Cortex of kidney (tissue), 1 donor: ENCODE data around the gene DCST1.
"Not testable (repeated sequence)": the region's sequence is repeated elsewhere in the genome, so short reads cannot be mapped to it uniquely, and the experiment has no call there.

ENCODE experiments used
- DNase-seq: peaks from one replicate; lab custom pipeline; 2025; lab: John Stamatoyannopoulos, UW

The DCST1 gene, protein sequence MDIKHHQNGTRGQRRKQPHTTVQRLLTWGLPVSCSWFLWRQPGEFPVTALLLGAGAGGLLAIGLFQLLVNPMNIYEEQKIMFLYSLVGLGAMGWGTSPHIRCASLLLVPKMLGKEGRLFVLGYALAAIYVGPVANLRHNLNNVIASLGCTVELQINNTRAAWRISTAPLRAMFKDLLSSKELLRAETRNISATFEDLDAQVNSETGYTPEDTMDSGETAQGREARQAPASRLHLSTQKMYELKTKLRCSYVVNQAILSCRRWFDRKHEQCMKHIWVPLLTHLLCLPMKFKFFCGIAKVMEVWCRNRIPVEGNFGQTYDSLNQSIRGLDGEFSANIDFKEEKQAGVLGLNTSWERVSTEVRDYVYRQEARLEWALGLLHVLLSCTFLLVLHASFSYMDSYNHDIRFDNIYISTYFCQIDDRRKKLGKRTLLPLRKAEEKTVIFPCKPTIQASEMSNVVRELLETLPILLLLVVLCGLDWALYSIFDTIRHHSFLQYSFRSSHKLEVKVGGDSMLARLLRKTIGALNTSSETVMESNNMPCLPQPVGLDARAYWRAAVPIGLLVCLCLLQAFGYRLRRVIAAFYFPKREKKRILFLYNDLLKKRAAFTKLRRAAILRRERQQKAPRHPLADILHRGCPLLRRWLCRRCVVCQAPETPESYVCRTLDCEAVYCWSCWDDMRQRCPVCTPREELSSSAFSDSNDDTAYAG

DNA sequence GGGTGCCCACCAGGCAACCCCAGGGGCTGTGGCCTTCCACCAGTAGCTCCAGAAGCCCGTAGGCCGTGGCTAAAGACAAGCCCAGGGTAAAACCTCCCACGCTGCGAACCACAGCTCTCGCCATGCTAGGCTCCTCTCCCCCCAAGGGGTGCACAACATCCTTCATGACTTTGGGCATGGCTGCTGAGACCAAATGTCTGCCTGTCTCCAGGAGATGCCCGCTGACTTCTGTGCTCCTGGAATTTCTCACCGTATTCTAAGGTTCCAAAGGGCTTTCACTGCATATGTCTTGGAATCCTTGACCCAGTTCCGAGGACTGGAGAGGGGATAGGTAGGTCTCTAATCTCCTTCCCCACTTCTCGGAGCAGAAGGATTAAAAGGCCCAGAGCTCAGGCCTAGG is at the start of gene DCST1, which contains the start of gene DCST2:
TSS of gene DCST1 (plus strand) at position 301 of the 400 bp plus-strand sequence. CDS start 213 bp downstream, outside the sequence.
TSS of gene DCST2 (minus strand) at position 258 of the 400 bp plus-strand sequence. CDS start at position 178, 80 bp downstream.
- DNase-seq = no peak

GRCh38 chr1:154986736-154987135 is 46.9 kb upstream of the DCST1 start:
- not testable (repeated sequence) for DNase-seq

- DNase-seq = no peak
These were observed 46.3 kb upstream of the DCST1 start for GRCh38 chr1:154987326-154987725.

DNA sequence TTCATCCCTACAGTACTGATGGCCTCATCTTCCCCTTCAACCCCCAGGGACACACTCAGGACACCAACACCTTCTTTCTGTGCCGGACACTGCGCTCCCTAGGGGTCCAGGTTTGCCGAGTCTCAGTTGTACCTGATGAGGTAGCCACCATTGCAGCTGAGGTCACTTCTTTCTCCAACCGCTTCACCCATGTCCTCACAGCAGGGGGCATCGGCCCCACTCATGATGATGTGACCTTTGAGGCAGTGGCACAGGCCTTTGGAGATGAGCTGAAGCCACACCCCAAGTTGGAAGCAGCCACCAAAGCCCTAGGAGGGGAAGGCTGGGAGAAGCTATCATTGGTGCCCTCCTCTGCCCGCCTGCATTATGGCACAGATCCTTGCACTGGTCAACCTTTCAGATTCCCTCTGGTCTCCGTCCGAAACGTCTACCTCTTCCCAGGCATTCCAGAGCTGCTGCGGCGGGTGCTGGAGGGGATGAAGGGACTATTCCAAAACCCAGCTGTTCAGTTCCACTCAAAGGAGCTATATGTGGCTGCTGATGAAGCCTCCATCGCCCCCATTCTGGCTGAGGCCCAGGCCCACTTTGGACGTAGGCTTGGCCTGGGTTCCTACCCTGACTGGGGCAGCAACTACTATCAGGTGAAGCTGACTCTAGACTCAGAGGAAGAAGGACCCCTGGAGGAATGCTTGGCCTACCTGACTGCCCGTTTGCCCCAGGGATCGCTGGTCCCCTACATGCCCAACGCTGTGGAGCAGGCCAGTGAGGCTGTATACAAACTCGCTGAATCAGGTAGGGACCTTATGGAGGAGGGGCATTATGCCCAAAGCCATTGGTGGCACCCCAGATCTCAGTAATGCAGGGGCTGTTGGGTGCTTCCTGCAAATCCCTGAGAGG is 45.3 kb upstream of the DCST1 start:
- no peak for DNase-seq

GRCh38 chr1:154989195-154989860 is 44.3 kb upstream of the DCST1 start:
- no peak for DNase-seq

GRCh38 chr1:154990276-154990675 is 43.3 kb upstream of the DCST1 start:
- no peak for DNase-seq

DNA sequence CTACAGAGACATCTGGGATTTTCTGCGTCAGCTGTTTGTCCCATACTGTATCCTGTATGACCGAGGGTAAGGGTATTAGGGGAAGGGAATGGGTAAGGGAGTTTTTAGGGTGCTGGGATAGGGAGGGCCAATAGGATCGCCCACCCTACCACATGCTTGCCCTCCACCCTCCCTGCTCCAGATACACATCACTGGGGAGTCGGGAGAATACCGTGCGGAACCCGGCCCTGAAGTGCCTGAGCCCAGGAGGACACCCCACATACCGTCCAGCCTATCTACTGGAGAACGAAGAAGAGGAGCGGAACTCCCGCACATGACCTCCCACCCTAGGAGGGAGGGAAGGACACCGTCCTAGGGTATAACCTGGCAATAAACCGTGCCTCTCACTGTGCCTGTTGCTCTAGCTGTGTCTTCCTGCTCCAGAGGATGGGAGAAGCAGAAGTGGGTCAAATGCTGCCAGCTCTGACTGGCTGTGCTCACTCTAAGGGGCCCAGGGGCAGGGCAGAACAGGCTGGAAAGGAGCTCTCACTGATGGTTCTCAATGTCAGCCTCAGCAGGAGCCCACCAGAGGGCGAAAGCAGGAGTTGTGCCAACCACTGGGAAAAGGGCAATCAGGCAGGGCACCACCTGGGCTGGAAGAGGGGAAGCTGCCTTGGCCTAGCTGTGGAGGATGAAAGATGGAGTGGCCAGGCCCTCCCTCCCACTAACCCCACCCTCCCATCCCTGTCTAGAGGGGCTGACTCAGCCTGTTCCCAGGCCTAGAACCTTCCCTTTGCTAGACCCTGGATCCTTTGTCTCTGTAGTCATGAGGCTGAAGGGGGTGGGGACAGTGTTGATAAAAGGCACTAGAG is 40.7 kb upstream of the DCST1 start:
- no peak for DNase-seq

GRCh38 chr1:154993572-154994268 is 39.9 kb upstream of the DCST1 start, which contains the start of gene LENEP:
TSS of gene LENEP (plus strand) at chr1:154993586. CDS start at chr1:154993608, 22 bp downstream.
- DNase-seq = no peak

DNA sequence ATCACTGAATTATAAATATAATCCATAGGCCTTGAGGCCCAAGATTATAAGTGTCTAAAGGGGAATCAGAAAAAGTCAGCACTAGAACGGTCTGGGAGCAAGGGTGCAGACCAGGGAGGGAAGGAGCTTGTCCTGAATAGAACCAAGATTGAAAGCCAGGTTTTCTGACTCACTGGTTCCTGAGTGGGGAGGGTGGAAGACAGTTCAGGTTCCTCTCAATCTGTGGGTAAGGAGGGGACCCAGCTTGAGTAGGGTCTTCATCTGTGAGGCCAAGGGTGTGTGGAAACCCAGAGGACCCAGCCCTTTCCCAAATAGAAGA is 39.4 kb upstream of the DCST1 start:
- no peak for DNase-seq

DNA sequence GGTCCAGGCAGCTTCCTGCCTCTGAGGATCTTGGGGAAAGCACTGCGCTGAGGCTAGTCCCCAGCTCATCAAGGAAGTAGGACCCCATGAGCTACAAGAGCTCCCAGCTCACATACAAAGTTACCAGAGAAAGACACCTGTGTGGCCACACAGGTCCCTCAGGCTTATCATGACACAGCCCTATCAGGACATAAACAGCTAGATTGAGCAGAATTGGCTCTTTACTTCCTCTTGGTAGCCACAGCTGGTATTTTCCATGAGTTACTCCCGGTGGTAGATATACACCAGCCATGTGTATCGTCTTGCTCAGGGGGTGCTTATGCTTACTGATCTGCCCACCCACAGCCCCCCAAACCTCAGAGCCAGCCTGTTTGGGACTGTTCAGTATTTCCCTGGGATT is 39.0 kb upstream of the DCST1 start:
- no peak for DNase-seq

- DNase-seq = not testable (repeated sequence)
These were observed 38.2 kb upstream of the DCST1 start for GRCh38 chr1:154995301-154995983.

GRCh38 chr1:154996966-154997701 is 36.5 kb upstream of the DCST1 start:
- no peak for DNase-seq

GRCh38 chr1:154998201-154998780 is 35.3 kb upstream of the DCST1 start:
- no peak for DNase-seq

- no peak for DNase-seq
These were observed 34.6 kb upstream of the DCST1 start for GRCh38 chr1:154998818-154999570.

- no peak for DNase-seq
These were observed 33.8 kb upstream of the DCST1 start for GRCh38 chr1:154999571-155000410.

DNA sequence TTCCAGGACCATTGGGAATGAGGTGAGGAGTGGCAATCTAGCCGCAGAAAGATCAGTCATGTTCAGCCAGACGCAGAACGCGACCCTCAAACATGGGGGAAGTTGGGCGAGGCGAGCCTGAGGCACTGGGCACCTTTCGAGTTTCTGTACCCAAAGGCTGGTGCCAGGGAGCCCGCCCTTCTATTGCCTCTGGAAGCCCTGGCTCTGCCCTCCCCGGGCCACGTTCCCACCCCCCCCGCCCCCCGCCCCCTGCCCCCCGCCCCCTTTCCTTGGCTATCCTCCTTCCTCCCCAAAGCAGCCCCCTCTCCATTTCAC is 33.3 kb upstream of the DCST1 start:
- no peak for DNase-seq
